Small intestine (tissue), 7 donors: ENCODE results near the gene SOX14. TPM values are rescaled to one million over a fixed set of nuclear protein-coding genes. Genes with fewer than 3 reads are reported as not detected.

Experiments
- DNase-seq, 2 donors: peaks; one replicate each; pipeline versions ENCODE4 v3.0.0 to v3.0.0-alpha.2; 2013
- FAIRE-seq: peaks from 2 replicates; lab custom pipeline; 2012; peaks lifted over from hg19 to GRCh38; lab: Jason Lieb, UNC
- H3K27ac ChIP-seq, 3 donors: one replicate each; pipeline ENCODE4 v1.5.1; 2013; ENCODE audit warnings: low read length in 2 of 3, mild to moderate bottlenecking in 2 of 3, control low read depth in 1 of 3, inconsistent platforms in 1 of 3, low read depth in 1 of 3, moderate library complexity in 1 of 3
- H3K27me3 ChIP-seq, 3 donors: one replicate each; pipeline ENCODE4 v1.6.1; 2013; ENCODE audit warnings: low read length in 3 of 3, inconsistent platforms in 1 of 3; ENCODE audit not compliant: control insufficient read depth in 3 of 3, insufficient read depth in 3 of 3
- H3K36me3 ChIP-seq, 3 donors: one replicate each; pipeline ENCODE4 v1.6.1; 2013; ENCODE audit warnings: low read length in 3 of 3, inconsistent platforms in 1 of 3, low read depth in 1 of 3, mild to moderate bottlenecking in 1 of 3, moderate library complexity in 1 of 3; ENCODE audit not compliant: control insufficient read depth in 3 of 3, insufficient read depth in 2 of 3
- H3K4me1 ChIP-seq, 3 donors: one replicate each; pipeline ENCODE4 v1.6.1; 2013; ENCODE audit warnings: low read length in 2 of 3, inconsistent platforms in 1 of 3, low read depth in 1 of 3, mild to moderate bottlenecking in 1 of 3, moderate library complexity in 1 of 3; ENCODE audit not compliant: control insufficient read depth in 3 of 3, insufficient read depth in 2 of 3
- H3K4me3 ChIP-seq, 3 donors: one replicate each; pipeline ENCODE4 v1.5.1; 2013; ENCODE audit warnings: low read length in 3 of 3, control low read depth in 1 of 3, inconsistent platforms in 1 of 3, low read depth in 1 of 3, mild to moderate bottlenecking in 1 of 3, moderate library complexity in 1 of 3
- H3K9me3 ChIP-seq, 2 donors: one replicate each; pipeline ENCODE4 v1.6.1; 2013; ENCODE audit warnings: low read depth in 1 of 2, low read length in 1 of 2; ENCODE audit not compliant: control insufficient read depth in 2 of 2, insufficient read depth in 1 of 2
- WGBS, 3 donors: extraction: QIAGEN DNeasy Blood & Tissue Kit; methylation state at CpG; one replicate each; pipeline ENCODE4 v1.1.7; 2013; 5-methylcytosine and 5-hydroxymethylcytosine counted together
- polyA plus RNA-seq, 4 donors: library from polyadenylated mRNA; stranded (reverse) in 3 of 4; unstranded in 1 of 4; fragments of 200-250 nt in 3 of 4; fragments of 120-200 nt in 1 of 4; gene quantifications; one replicate each; pipeline versions ENCODE4 v1.2.1 to v1.2.3, GENCODE V29; 2013
- donor health status: healthy with polysubstance abuse.
- donor health status: control.
- donor health status: control.
- donor health status: Bipolar disorder and iron deficiency.
- donor health status: healthy.

SOX14 gene
- polyA plus RNA-seq, 4 donors, result not detected

DNA sequence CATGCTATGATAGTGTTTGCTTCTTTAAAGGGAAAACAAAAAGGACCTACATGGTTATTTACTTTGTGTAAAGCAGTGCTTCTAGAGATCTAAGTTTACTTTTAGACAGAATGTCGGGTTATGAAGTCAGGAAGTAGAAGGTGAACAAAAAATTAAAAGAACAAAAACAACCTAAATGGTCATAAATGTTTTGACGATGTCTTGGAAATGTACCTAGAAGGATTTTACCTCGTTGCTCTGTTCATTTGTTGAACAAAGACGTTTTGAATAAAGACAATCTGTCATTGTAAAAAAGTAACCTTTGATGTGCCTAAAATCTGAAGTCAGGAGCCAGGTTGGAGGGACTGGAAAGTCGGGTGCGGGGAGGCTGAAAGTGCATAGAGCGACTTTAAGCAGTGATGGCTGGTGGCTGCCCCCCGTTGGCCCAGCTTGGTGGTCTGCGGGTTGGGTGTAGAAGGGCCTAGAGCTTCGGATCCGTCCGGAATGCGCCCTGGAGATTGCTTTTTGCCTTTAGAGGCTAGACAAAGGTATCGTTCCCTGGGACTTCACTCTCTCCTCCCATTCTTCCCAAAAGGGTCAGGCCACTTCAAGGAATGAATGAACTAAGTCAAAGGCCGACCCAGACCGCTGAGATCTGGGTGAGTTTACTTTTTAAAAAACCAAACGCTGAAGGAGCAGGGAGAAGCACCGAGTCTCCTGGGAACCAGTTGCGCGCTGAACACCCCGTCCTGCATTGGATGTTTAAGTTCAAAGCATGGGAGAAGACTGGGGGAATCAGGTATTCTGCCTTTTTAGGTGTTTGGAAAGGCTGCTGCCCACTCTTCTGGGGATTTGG is 2.1 kb downstream of the SOX14 start:
- no peak for FAIRE-seq

GRCh38 chr3:137766876-137767537 is 2.9 kb downstream of the SOX14 start:
- 4 to 7% (median 5%) methylated on average over 22 of the region's 22 CpGs for WGBS, 3 donors

More for the DNA sequence above, 2.1 kb downstream of the SOX14 start:
- Histone ChIP-seq H3K27me3 (peaks cover 24 to 97% (median 77%) of the 10 kb centered on the region in 3 donors), H3K4me3 (no peak overlapping the region), H3K4me1 (peaks cover 0 to 14% (median 7%) of the 10 kb centered on the region in 3 donors), H3K27ac (no peak overlapping the region), H3K36me3 (no peaks in the 10 kb centered on the region), H3K9me3 (no peaks in the 10 kb centered on the region)
- DNase-seq, result no peak
- 4 to 9% (median 9%) methylated on average over 21 of the region's 21 CpGs for WGBS, 3 donors

DNA sequence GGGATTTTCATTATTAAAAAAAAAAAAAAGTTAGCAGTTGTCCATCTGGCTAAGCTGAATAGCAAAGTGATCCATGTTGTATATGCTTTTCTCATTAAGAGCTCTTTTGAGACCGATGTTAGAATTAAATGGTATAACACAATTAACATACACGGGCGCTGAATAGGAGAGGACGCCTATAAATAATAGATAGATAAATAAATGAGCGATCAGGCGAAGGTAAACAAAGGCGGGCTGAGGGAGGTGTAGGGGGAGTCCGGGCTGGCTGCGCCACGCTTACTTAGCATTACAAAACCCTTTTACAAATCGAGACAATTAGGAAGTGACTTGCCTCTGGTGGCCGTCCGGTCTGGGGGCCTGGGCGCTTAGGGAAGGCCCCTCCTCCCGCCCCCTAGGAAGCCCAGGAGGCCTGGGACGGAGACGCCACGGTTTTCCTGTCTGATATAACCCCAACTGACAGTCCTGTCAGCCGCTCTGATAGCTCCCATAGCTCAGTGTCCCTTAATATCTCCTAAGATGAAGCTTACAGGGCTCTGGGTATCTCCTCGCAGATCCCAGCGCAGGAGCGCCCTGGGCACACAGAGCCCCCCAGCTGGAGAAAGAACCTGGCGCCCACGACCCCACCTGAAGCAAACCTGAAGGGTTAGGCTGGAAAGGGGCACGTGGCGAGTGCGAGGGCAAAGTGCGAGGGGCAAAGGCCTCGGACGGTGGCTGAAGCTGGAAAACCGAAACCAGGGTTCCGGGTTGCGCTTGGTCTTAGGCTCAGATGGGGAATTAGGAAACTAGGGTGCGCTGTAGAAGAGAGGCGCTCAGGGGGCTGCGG is 3.6 kb downstream of the SOX14 start:
- Histone ChIP-seq H3K9me3 (no peaks in the 10 kb centered on the region), H3K27me3 (peaks cover 15 to 97% (median 73%) of the 10 kb centered on the region in 3 donors), H3K27ac (no peak overlapping the region), H3K36me3 (no peaks in the 10 kb centered on the region), H3K4me3 (peak overlapping the region in 2 of 3 donors; percentile 20 to 44), H3K4me1 (peaks cover 0 to 20% (median 11%) of the 10 kb centered on the region in 3 donors)
- FAIRE-seq (no peak), DNase-seq (peak; percentile 23 to 32)
- WGBS, 3 donors, result 2 to 5% (median 3%) methylated on average over 36 of the region's 36 CpGs

More at GRCh38 chr3:137766876-137767537, 2.9 kb downstream of the SOX14 start:
- Histone ChIP-seq H3K36me3 (no peaks in the 10 kb centered on the region), H3K27me3 (peaks cover 19 to 97% (median 78%) of the 10 kb centered on the region in 3 donors), H3K9me3 (no peaks in the 10 kb centered on the region), H3K4me1 (peaks cover 0 to 20% (median 11%) of the 10 kb centered on the region in 3 donors), H3K27ac (no peak overlapping the region), H3K4me3 (no peak overlapping the region)
- DNase-seq, result no peak
- no peak for FAIRE-seq

DNA sequence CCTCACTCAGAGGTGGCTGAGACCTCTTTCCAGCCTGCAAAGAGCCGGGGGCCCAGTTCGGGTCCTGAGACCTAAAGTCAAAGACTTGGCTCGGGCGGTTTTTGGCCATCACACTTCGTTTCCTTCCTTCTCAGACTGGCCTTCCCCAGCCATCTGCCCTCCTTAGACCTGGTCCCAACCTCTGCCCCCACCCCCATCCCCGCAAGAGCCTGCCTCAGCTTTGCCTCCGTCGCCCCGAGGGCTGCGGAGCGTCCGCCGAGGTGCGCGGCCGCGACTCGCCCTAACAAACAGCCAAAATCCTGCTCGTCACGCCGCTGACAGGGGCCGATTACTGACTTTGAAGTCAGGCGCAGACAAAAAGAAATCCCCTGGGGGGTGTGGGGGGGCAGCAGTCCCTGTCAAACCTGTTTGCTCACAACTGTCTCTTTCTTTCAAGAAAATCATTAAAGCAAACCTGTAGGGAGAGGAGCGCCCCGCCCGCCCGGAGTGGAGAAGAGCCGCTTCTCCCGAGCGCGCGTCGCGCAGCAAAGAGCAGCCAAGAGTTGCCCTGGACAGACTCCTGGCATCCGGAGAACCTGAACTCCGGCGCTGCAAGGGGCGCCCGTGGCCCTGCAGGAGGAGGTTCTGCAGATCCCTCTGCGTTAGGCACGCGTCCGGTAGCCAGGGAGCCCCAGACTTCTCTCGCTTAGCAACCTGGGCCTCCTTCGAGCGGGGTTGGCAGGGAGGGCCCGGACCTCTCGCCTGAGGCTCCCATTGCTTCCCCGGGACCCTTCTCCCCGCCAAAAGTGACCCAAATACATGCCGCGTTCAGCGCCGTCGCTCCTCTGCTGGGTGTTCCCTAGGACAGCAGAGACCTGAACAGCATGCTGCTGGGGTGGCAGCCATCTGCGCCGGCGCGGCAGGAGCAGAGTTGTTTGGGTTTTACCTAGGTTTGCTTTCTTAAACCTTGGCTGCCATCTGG is 4.5 kb downstream of the SOX14 start:
- H3K27ac ChIP-seq, result no peak overlapping the region
- no peaks in the 10 kb centered on the region for H3K36me3 ChIP-seq
- H3K4me3 ChIP-seq, result peak overlapping the region in 2 of 3 donors; percentile 20 to 44
- H3K27me3 ChIP-seq, result peaks cover 12 to 91% (median 67%) of the 10 kb centered on the region in 3 donors
- no peaks in the 10 kb centered on the region for H3K9me3 ChIP-seq
- DNase-seq, result peak in 1 of 2 donors; percentile 21
- WGBS, 3 donors, result 3 to 7% (median 4%) methylated on average over 58 to 59 of the region's 59 CpGs
- no peak for FAIRE-seq
- peaks cover 0 to 17% (median 11%) of the 10 kb centered on the region in 3 donors for H3K4me1 ChIP-seq

DNA sequence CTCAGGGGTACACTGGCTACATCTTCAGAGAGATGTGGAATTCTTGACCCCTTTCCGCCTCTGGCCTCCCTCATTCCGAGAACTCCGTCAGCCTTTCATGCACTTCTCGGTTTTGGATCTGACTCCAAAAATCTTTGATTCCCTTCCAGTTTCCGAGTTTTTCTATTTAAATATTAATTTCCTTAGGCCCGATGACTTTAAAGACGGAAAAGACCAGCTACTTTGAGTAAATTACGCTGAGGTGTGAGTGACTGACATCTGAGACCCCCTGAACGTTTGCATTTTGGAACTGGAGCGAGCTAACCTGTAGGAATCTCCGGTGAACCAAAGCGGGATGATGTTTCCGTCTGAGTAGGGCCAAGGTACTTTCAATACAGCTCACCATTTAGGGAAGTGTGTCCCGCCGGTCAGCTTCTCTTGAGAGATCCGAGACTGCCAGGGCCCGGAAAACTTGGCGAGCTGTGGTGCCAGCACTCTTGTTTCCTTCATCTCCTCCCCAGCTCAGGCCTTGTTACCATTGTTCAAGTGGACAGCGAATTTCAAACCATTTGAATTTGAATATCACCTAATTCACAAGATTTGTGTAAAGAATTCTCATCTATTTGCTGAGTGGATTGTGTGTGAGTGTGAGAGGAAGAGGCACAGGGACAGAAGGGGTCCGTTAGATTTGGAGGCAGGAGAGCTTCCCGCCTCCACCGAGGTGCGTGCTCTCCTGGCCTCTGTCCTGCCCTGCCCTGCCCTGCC is 5.4 kb downstream of the SOX14 start:
- no peaks in the 10 kb centered on the region for H3K9me3 ChIP-seq
- whole genome bisulfite sequencing, 3 donors, result 8 to 18% (median 11%) methylated on average over 23 of the region's 23 CpGs
- peaks cover 8 to 87% (median 61%) of the 10 kb centered on the region in 3 donors for H3K27me3 ChIP-seq
- FAIRE-seq, result no peak
- no peak overlapping the region for H3K4me3 ChIP-seq
- DNase-seq, result no peak
- no peaks in the 10 kb centered on the region for H3K36me3 ChIP-seq
- H3K27ac ChIP-seq, result no peak overlapping the region
- peaks cover 0 to 15% (median 6%) of the 10 kb centered on the region in 3 donors for H3K4me1 ChIP-seq

DNA sequence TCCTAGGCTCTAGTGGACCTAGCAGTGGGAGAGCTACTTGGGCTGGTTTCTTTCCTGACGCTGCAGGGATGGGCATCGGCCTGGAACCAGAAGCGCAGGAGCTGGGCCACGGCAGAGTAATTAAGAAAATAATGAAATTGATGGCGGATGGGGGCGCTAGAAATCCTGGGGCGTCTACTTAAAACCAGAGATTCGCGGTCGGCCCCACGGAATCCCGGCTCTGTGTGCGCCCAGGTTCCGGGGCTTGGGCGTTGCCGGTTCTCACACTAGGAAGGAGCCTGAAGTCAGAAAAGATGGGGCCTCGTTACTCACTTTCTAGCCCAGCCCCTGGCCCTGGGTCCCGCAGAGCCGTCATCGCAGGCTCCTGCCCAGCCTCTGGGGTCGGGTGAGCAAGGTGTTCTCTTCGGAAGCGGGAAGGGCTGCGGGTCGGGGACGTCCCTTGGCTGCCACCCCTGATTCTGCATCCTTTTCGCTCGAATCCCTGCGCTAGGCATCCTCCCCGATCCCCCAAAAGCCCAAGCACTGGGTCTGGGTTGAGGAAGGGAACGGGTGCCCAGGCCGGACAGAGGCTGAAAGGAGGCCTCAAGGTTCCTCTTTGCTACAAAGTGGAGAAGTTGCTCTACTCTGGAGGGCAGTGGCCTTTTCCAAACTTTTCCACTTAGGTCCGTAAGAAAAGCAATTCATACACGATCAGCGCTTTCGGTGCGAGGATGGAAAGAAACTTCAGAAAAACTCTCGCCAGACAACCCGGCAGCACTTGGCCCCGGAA is 6.1 kb downstream of the SOX14 start:
- no peak overlapping the region for H3K27ac ChIP-seq
- H3K9me3 ChIP-seq, result no peaks in the 10 kb centered on the region
- DNase-seq, result no peak
- FAIRE-seq, result no peak
- H3K4me1 ChIP-seq, result peaks cover 0 to 15% (median 6%) of the 10 kb centered on the region in 3 donors
- peaks cover 5 to 81% (median 57%) of the 10 kb centered on the region in 3 donors for H3K27me3 ChIP-seq
- no peak overlapping the region for H3K4me3 ChIP-seq
- WGBS, 3 donors, result 4 to 7% (median 5%) methylated on average over 40 of the region's 40 CpGs
- no peaks in the 10 kb centered on the region for H3K36me3 ChIP-seq
